ENCODE measurements around the gene TRPM3. TPM values are rescaled to one million over a fixed set of nuclear protein-coding genes. Genes with fewer than 3 reads are reported as not detected.

TRPM3 gene
- total and polyA plus RNA-seq, 2 of the 13 experiments (the other 11 are each of a cell fraction or from before 2014, with no cell fraction given): not detected

DNA sequence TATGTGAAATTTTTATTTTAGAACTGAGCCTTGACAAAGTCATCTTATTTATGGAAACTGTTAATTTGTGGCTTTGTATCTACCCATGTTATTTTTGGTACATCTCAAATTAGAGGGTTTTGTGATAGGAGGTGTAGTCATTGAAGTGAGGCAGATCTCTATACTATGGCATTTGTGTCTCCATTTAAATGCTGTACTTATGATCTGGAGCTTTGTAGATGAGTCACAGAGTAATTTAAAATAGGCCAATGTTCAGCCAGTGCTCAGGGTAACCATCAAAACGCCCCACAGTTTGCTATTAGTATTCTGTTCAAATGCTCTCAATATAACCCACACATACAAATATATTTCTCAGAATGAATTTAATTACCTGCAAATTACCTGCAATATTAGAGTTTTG is 355.5 kb downstream of the TRPM3 start (continued):
- TF ChIP-seq, protein P1, sequence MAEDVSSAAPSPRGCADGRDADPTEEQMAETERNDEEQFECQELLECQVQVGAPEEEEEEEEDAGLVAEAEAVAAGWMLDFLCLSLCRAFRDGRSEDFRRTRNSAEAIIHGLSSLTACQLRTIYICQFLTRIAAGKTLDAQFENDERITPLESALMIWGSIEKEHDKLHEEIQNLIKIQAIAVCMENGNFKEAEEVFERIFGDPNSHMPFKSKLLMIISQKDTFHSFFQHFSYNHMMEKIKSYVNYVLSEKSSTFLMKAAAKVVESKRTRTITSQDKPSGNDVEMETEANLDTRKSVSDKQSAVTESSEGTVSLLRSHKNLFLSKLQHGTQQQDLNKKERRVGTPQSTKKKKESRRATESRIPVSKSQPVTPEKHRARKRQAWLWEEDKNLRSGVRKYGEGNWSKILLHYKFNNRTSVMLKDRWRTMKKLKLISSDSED (CRISPR knock-in tag; IDR thresholded peaks at IDR 0.05): no peak
- no peak for TF ChIP-seq ZKSCAN5 (CRISPR knock-in tag; IDR thresholded peaks at IDR 0.05)

DNA sequence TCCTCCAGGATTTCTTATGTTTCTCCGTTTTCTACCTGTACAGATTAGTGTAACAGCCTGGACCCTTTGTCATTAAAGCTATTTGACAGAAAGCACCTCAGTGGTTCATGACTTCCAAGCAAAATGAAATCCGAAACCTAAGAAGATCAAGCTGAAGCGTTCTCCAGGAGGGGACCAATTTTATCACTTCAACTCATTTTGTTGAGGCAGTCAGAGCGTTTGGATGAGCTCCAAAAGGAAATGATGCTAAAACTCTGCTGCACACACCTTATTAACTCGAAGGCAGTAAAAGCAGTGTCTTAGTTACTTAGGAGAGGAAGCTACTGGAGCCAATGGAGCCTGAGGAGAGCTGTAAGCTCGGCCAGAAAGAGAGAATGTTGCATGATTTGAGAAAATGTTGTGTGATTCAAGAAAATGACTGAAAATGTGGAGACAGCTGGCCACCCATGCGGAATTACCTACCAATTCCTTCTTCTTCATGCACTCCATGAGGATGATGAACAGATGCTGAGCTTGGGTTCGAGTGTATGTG is 360.2 kb downstream of the TRPM3 start:
- no peak for ATAC-seq
- TF ChIP-seq, protein P2, sequence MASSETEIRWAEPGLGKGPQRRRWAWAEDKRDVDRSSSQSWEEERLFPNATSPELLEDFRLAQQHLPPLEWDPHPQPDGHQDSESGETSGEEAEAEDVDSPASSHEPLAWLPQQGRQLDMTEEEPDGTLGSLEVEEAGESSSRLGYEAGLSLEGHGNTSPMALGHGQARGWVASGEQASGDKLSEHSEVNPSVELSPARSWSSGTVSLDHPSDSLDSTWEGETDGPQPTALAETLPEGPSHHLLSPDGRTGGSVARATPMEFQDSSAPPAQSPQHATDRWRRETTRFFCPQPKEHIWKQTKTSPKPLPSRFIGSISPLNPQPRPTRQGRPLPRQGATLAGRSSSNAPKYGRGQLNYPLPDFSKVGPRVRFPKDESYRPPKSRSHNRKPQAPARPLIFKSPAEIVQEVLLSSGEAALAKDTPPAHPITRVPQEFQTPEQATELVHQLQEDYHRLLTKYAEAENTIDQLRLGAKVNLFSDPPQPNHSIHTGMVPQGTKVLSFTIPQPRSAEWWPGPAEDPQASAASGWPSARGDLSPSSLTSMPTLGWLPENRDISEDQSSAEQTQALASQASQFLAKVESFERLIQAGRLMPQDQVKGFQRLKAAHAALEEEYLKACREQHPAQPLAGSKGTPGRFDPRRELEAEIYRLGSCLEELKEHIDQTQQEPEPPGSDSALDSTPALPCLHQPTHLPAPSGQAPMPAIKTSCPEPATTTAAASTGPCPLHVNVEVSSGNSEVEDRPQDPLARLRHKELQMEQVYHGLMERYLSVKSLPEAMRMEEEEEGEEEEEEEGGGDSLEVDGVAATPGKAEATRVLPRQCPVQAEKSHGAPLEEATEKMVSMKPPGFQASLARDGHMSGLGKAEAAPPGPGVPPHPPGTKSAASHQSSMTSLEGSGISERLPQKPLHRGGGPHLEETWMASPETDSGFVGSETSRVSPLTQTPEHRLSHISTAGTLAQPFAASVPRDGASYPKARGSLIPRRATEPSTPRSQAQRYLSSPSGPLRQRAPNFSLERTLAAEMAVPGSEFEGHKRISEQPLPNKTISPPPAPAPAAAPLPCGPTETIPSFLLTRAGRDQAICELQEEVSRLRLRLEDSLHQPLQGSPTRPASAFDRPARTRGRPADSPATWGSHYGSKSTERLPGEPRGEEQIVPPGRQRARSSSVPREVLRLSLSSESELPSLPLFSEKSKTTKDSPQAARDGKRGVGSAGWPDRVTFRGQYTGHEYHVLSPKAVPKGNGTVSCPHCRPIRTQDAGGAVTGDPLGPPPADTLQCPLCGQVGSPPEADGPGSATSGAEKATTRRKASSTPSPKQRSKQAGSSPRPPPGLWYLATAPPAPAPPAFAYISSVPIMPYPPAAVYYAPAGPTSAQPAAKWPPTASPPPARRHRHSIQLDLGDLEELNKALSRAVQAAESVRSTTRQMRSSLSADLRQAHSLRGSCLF (CRISPR knock-in tag; IDR thresholded peaks at IDR 0.05; ENCODE audit: borderline replicate concordance): no peak
- ChIA-PET POLR2A (no interaction called here), CTCF (ENCODE audit: low intra/inter-chr PET ratio, low total read pairs) (no interaction called here)
- Histone ChIP-seq H3K4me3 (replicated peaks in 1 of 3; ENCODE audit: insufficient read depth in 1 of 3, low read depth in 2 of 3, low read length in 3 of 3) (no peak overlapping the region), H3K9ac (ENCODE audit: insufficient read depth, low read depth, low read length) (no peak overlapping the region), H2AFZ (ENCODE audit: low read length) (no peak overlapping the region), H3K27ac (ENCODE audit: extremely low read length, insufficient read depth, low read length) (no peak overlapping the region), H3K9me3 (ENCODE audit: low read length) (no peaks in the 10 kb centered on the region), H3K27me3 (ENCODE audit: control insufficient read depth in 1 of 2, insufficient read depth in 2 of 2, low read length in 2 of 2) (no peaks in the 10 kb centered on the region), H3K4me1 (ENCODE audit: insufficient read depth, low read length) (no peaks in the 10 kb centered on the region), H3K36me3 (replicated peaks in 1 of 2; ENCODE audit: control insufficient read depth in 1 of 2, insufficient read depth in 2 of 2, low read length in 2 of 2) (no peaks in the 10 kb centered on the region), H4K20me1 (ENCODE audit: insufficient read depth, low read length) (no peaks in the 10 kb centered on the region), H3K79me2 (ENCODE audit: insufficient read depth, low read length) (no peaks in the 10 kb centered on the region), H3K4me2 (ENCODE audit: low read depth, low read length) (no peak overlapping the region)
- intact Hi-C loops (cut with micrococcal nuclease; ENCODE audit: unreplicated experiment) (no loop called here), in situ Hi-C loops (cut with HindIII; ENCODE audit: extremely low pct_ligation_motif_present, low pct_unique_long_range_greater_than_20kb) (no loop called here)
- no TSS peak for BruUV-seq (replicated peaks)
- no peak for FAIRE-seq
- WGBS (ENCODE audit: low lambda C conversion rate): under 1% methylated on average over 8 of the region's 8 CpGs
- DNase-seq (ENCODE audit: low spot score): no peak

Data from HepG2 (cell line).